DMS 273 (cell line): ENCODE measurements around the gene TRNP1.

ENCODE experiments used
- DNase-seq: peaks from one replicate; lab custom pipeline; 2025; ENCODE audit not compliant: unreplicated experiment; lab: John Stamatoyannopoulos, UW

Gene TRNP1

GRCh38 chr1:27025718-27026117 is 32.2 kb downstream of the TRNP1 start:
- no peak for DNase-seq

GRCh38 chr1:27026621-27027574 is 33.4 kb downstream of the TRNP1 start:
- peak; percentile 73 for DNase-seq

GRCh38 chr1:27027575-27028250 is 34.2 kb downstream of the TRNP1 start:
- DNase-seq, result peak; percentile 39

GRCh38 chr1:27029517-27029916 is 36.0 kb downstream of the TRNP1 start:
- no peak for DNase-seq

- peak; percentile 24 for DNase-seq
Measured at GRCh38 chr1:27031235-27032118, 38.0 kb downstream of the TRNP1 start.

- DNase-seq, result no peak
Measured at GRCh38 chr1:27032119-27032461, 38.6 kb downstream of the TRNP1 start.

GRCh38 chr1:27033043-27033746 is 39.7 kb downstream of the TRNP1 start:
- DNase-seq, result peak; percentile 24

GRCh38 chr1:27035344-27035743 is 41.9 kb downstream of the TRNP1 start:
- no peak for DNase-seq

- no peak for DNase-seq
Measured at GRCh38 chr1:27036718-27037117, 43.2 kb downstream of the TRNP1 start.

GRCh38 chr1:27037518-27037917 is 44.0 kb downstream of the TRNP1 start:
- peak; percentile 52 for DNase-seq

GRCh38 chr1:27038020-27038419 is 44.5 kb downstream of the TRNP1 start:
- DNase-seq, result no peak

- DNase-seq, result no peak
Measured at GRCh38 chr1:27042670-27043069, 49.2 kb downstream of the TRNP1 start.

- DNase-seq, result peak; percentile 94
Measured at GRCh38 chr1:27044613-27045151, 51.2 kb downstream of the TRNP1 start.

GRCh38 chr1:27045973-27046558 is 52.6 kb downstream of the TRNP1 start:
- peak; percentile 87 for DNase-seq

- peak; percentile 71 for DNase-seq
Measured at GRCh38 chr1:27047914-27048313, 54.4 kb downstream of the TRNP1 start.

- DNase-seq, result no peak
Measured at GRCh38 chr1:27049100-27049499, 55.6 kb downstream of the TRNP1 start.

- DNase-seq, result peak; percentile 84
Measured at GRCh38 chr1:27049607-27050006, 56.1 kb downstream of the TRNP1 start.
